ENCODE measurements around the gene HS1BP3.

DNA sequence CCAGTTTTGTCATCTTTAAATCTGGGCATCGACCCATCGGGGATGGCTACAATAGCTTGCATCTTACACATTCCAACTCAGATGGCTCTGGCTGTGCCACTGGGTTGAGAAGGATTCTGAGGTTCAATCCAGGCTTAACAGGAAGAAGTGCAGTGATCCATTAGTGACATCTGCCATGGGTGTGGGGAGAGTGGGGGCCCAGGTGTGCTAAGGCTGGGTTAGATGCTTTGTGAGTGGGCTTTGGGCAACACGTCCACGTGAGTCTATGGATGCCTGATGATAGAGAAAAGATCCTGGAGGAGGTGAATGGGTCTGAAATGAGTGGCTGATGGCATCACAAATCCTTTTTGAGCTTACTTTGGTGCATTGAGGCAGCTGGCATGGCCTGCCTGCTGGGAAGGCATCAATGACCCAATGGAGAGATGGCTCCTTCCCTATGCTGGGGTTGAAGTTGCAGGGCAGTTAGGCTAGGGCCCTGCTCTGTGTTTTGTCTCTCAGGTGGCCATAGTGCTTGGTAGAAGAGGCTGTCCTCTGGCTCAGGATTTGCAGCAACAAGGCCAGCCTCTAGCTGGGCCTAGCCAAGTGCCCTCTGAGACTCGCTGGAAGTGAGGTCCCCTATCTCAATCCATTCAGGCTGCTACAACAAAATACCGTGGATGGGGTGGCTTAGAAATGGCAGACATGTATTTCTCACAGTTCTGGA lies 56.7 kb downstream of the HS1BP3 start:
- no peak for TF ChIP-seq POLR2A (IDR thresholded peaks at IDR 0.05; ENCODE audit: low read depth, low read length)
- TF ChIP-seq JUN (IDR thresholded peaks at IDR 0.05; ENCODE audit: borderline replicate concordance, insufficient read depth, insufficient read length, low read depth), result no peak
- no peak for TF ChIP-seq CTCF (IDR thresholded peaks at IDR 0.05; ENCODE audit: extremely low read depth in 1 of 2, insufficient read depth in 1 of 2, low read depth in 1 of 2, low read length in 2 of 2)
